Thoracic aorta (tissue), 2 donors: Measurements from ENCODE around the gene EGFL6. TPM values are rescaled to one million over a fixed set of nuclear protein-coding genes. Genes with fewer than 3 reads are reported as not detected.

Source experiments
- ATAC-seq: fragments of 150-250 bp; one replicate; pipeline ENCODE4 v1.8.0; 2017; ENCODE audit warnings: low read depth; ENCODE audit not compliant: insufficient number of reproducible peaks, low FRiP score
- DNase-seq: peaks from one replicate; pipeline ENCODE4 v3.0.0-alpha.2; 2020; ENCODE audit warnings: low spot score
- H3K27ac ChIP-seq, 2 donors: fragments of 200-600 bp; sonication (generic); 1 replicate in 1 of 2; 2 replicates in 1 of 2; pipeline ENCODE4 v1.5.1; 2016; ENCODE audit warnings: mild to moderate bottlenecking in 2 of 2, moderate library complexity in 2 of 2
- H3K27me3 ChIP-seq: fragments of 200-600 bp; sonication (generic); replicated peaks from 2 replicates; pipeline ENCODE4 v1.6.0; 2016; ENCODE audit warnings: mild to moderate bottlenecking; ENCODE audit not compliant: insufficient read depth
- H3K36me3 ChIP-seq: fragments of 200-600 bp; sonication (generic); one replicate; pipeline ENCODE4 v1.5.1; 2016
- H3K4me1 ChIP-seq, 2 donors: fragments of 200-600 bp; sonication (generic); 1 replicate in 1 of 2; 2 replicates in 1 of 2; pipeline versions ENCODE4 v1.5.1 to v1.6.0; 2016; ENCODE audit warnings: low read depth in 2 of 2, mild to moderate bottlenecking in 1 of 2; ENCODE audit not compliant: control insufficient read depth in 1 of 2
- H3K4me3 ChIP-seq: fragments of 200-600 bp; sonication (generic); 2 replicates; pipeline ENCODE4 v1.5.1; 2016; ENCODE audit warnings: mild to moderate bottlenecking
- H3K9me3 ChIP-seq: fragments of 200-600 bp; sonication (generic); 2 replicates; pipeline ENCODE4 v1.5.1; 2016
- CTCF ChIP-seq: fragments of 200-600 bp; sonication (generic); IDR thresholded peaks from one replicate; pipeline ENCODE4 v1.5.1; 2019; ENCODE audit warnings: antibody characterized with exemption
- total RNA-seq, 2 donors: library from RNA; depleted of rRNA; stranded (reverse); fragments of >200 nt; gene quantifications; one replicate each; pipeline versions ENCODE4 v1.1.0 to v1.2.3, GENCODE V29; 2016

The EGFL6 gene
- not detected for total RNA-seq

- DNase-seq (no peak), ATAC-seq (no peak)
- no peaks in the 10 kb centered on the region for H3K9me3 ChIP-seq
- H3K27me3 ChIP-seq: no peaks in the 10 kb centered on the region
- peak within 1 kb of the TSS; percentile 57 for H3K4me3 ChIP-seq
- no peaks in the 10 kb centered on the region for H3K36me3 ChIP-seq
- H3K27ac ChIP-seq: no peak within 1 kb of the TSS
- TF ChIP-seq CTCF: no peak
- H3K4me1 ChIP-seq: no peaks in the 10 kb centered on the region
These were observed at the start of gene EGFL6 for GRCh38 chrX:13569479-13570260. TSS of gene EGFL6 (plus strand) at chrX:13569601. CDS start at chrX:13569862, 261 bp downstream.

- DNase-seq (no peak), ATAC-seq (no peak)
- no peak for TF ChIP-seq CTCF
- Histone ChIP-seq H3K4me1 (peaks cover 0 to 32% of the 10 kb centered on the region in 2 donors), H3K27me3 (no peaks in the 10 kb centered on the region), H3K27ac (peak overlapping the region; percentile 69 to 73), H3K36me3 (no peaks in the 10 kb centered on the region), H3K9me3 (no peaks in the 10 kb centered on the region), H3K4me3 (no peak overlapping the region)
These were observed 49.0 kb upstream of the EGFL6 start for GRCh38 chrX:13520351-13520750.

GRCh38 chrX:13520936-13521335 lies 48.5 kb upstream of the EGFL6 start:
- Histone ChIP-seq H3K27me3 (no peaks in the 10 kb centered on the region), H3K4me1 (peaks cover 0 to 32% of the 10 kb centered on the region in 2 donors), H3K9me3 (no peaks in the 10 kb centered on the region), H3K36me3 (no peaks in the 10 kb centered on the region), H3K27ac (peak overlapping the region; percentile 69 to 73), H3K4me3 (no peak overlapping the region)
- DNase-seq (no peak), ATAC-seq (no peak)
- no peak for TF ChIP-seq CTCF

GRCh38 chrX:13522811-13523210 lies 46.6 kb upstream of the EGFL6 start:
- DNase-seq (no peak), ATAC-seq (no peak)
- no peaks in the 10 kb centered on the region for H3K36me3 ChIP-seq
- no peaks in the 10 kb centered on the region for H3K9me3 ChIP-seq
- no peak overlapping the region for H3K4me3 ChIP-seq
- H3K4me1 ChIP-seq: peaks cover 0 to 32% of the 10 kb centered on the region in 2 donors
- no peak overlapping the region for H3K27ac ChIP-seq
- TF ChIP-seq CTCF: no peak
- no peaks in the 10 kb centered on the region for H3K27me3 ChIP-seq

- DNase-seq (no peak), ATAC-seq (no peak)
- Histone ChIP-seq H3K9me3 (no peaks in the 10 kb centered on the region), H3K4me1 (no peaks in the 10 kb centered on the region), H3K36me3 (no peaks in the 10 kb centered on the region), H3K4me3 (no peak overlapping the region), H3K27ac (no peak overlapping the region), H3K27me3 (no peaks in the 10 kb centered on the region)
- TF ChIP-seq CTCF: no peak
These were observed 35.7 kb upstream of the EGFL6 start for GRCh38 chrX:13533726-13534125.
